Pancreas (tissue), 10 donors: Measurements from ENCODE around the gene TNFRSF14. TPM values are rescaled to one million over a fixed set of nuclear protein-coding genes. Genes with fewer than 3 reads are reported as not detected.

Source experiments
- ATAC-seq, 4 donors: fragments of 200-7000 bp; cut with Tn5 transposase; one replicate each; pipeline versions ENCODE4 v1.8.0 to v1.9.1; 2020; ENCODE audit warnings: mild to moderate bottlenecking in 4 of 4, moderate library complexity in 4 of 4
- DNase-seq, 6 donors: peaks; one replicate each; pipeline ENCODE4 v3.0.0-alpha.2; 2020
- FAIRE-seq: peaks from 2 replicates; lab custom pipeline; 2012; peaks lifted over from hg19 to GRCh38; lab: Jason Lieb, UNC
- H3K27ac ChIP-seq, 4 donors: fragments of 200-600 bp; sonication (generic); 1 replicate in 3 of 4; 2 replicates in 1 of 4; pipeline versions ENCODE4 v1.5.0 to v1.8.0; 2020
- H3K27me3 ChIP-seq, 4 donors: fragments of 200-600 bp; one replicate each; pipeline ENCODE4 v1.8.0; 2021
- H3K36me3 ChIP-seq, 3 donors: fragments of 200-600 bp; sonication (generic) in 1 of 3; one replicate each; pipeline versions ENCODE4 v1.5.0 to v1.8.0; 2020 to 2021
- H3K4me1 ChIP-seq, 3 donors: fragments of 200-600 bp; one replicate each; pipeline ENCODE4 v1.8.0; 2021
- H3K4me3 ChIP-seq, 4 donors: fragments of 200-600 bp; sonication (generic) in 2 of 4; one replicate each; pipeline versions ENCODE4 v1.5.0 to v1.8.0; 2020 to 2021
- H3K9me3 ChIP-seq, 4 donors: fragments of 200-600 bp; one replicate each; pipeline ENCODE4 v1.8.0; 2021
- WGBS, 2 donors: extraction: QIAGEN DNeasy Blood & Tissue Kit; methylation state at CpG; one replicate each; pipeline ENCODE4 v1.1.7; 2013; 5-methylcytosine and 5-hydroxymethylcytosine counted together
- intact Hi-C, 3 donors: fragments of 100-400 bp; cut with DNase I; formaldehyde crosslinking; loops; one replicate each; pipeline versions ENCODE4 v1.11.1 to v1.14.2; 2022
- polyA plus RNA-seq, 2 donors: library from polyadenylated mRNA; stranded (reverse); fragments of 200-250 nt; gene quantifications; one replicate each; pipeline ENCODE4 v1.2.3, GENCODE V29; 2013
- total RNA-seq, 6 donors: library from RNA; stranded (reverse); fragmentation: NEBNext Ultra II Directional in 4 of 6; extraction: Animal tissue kit (Norgen Biotek cat#: 25700) in 4 of 6; gene quantifications; one replicate each; pipeline versions ENCODE4 v1.2.1 to v1.2.4, GENCODE V29; 2021 to 2023
- TF ChIP-seq, protein P1 (sequence below), 4 donors: fragments of 200-600 bp; sonication (generic) in 3 of 4; IDR thresholded peaks; one replicate each; pipeline versions ENCODE4 v1.5.0 to v1.8.0; 2021; ENCODE audit warnings: antibody characterized with exemption in 4 of 4
- donor health status: healthy with polysubstance abuse.
- donor health status: DM: no; HTN: no; CAD: no; lungs with moderate emphysema.
- donor health status: DM: no; HTN: no; CAD: no.
- donor health status: control.
- donor health status: control.
- donor health status: Bipolar disorder and iron deficiency.
- donor health status: DM: yes; HTN: yes; CAD: no.
- donor health status: DM: no; HTN: no; CAD: no.
- donor health status: DM: no; HTN: no; CAD: no.
- donor health status: DM: yes; HTN: yes; CAD: no.

The TNFRSF14 gene
- total and polyA plus RNA-seq, 8 donors = 10.3 to 124 (median 24.9) TPM

DNA sequence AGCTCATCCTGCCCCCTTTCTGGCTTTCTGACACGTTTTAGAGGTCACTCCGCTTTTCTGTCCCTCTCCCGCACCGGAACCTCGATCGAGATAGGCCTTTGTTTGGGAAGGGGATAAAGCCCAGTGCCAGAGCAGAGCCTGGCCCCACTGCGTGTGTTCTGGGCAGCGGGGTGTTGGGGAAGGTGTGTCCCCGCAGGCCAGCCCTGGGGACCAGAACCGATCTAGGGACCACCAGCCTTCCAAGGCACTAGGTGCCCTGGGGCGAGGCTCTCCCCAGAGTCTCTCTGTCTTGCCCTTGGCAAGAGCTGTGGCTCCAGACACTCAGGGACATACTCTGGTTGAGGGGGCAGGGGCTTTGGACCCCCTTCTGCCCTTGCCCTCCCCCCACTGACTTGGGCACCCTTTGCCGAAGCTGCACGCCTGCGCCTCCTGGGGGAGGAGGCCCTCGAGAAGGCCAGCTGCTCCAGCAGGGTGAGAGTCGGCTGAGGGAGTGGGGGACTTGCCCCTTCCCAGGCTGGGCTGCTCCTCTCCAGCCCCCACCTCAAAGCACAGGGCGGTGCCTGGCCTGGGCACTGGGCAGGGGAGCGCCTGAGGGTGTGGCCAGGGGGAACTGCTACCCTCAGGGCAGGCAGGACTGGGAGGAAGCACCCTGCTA lies 46.8 kb downstream of the TNFRSF14 start:
- no peaks in the 10 kb centered on the region for H3K27me3 ChIP-seq
- intact Hi-C loops = no loop called here
- H3K36me3 ChIP-seq = no peaks in the 10 kb centered on the region
- TF ChIP-seq, protein P1, sequence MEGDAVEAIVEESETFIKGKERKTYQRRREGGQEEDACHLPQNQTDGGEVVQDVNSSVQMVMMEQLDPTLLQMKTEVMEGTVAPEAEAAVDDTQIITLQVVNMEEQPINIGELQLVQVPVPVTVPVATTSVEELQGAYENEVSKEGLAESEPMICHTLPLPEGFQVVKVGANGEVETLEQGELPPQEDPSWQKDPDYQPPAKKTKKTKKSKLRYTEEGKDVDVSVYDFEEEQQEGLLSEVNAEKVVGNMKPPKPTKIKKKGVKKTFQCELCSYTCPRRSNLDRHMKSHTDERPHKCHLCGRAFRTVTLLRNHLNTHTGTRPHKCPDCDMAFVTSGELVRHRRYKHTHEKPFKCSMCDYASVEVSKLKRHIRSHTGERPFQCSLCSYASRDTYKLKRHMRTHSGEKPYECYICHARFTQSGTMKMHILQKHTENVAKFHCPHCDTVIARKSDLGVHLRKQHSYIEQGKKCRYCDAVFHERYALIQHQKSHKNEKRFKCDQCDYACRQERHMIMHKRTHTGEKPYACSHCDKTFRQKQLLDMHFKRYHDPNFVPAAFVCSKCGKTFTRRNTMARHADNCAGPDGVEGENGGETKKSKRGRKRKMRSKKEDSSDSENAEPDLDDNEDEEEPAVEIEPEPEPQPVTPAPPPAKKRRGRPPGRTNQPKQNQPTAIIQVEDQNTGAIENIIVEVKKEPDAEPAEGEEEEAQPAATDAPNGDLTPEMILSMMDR (IDR thresholded peaks at IDR 0.05) = no peak
- ATAC-seq (no peak), DNase-seq (no peak), FAIRE-seq (no peak)
- no peaks in the 10 kb centered on the region for H3K9me3 ChIP-seq
- 64 to 71% methylated on average over 17 to 18 of the region's 18 CpGs for WGBS, 2 donors
- no peaks in the 10 kb centered on the region for H3K4me1 ChIP-seq
- H3K27ac ChIP-seq = no peak overlapping the region
- no peak overlapping the region for H3K4me3 ChIP-seq

DNA sequence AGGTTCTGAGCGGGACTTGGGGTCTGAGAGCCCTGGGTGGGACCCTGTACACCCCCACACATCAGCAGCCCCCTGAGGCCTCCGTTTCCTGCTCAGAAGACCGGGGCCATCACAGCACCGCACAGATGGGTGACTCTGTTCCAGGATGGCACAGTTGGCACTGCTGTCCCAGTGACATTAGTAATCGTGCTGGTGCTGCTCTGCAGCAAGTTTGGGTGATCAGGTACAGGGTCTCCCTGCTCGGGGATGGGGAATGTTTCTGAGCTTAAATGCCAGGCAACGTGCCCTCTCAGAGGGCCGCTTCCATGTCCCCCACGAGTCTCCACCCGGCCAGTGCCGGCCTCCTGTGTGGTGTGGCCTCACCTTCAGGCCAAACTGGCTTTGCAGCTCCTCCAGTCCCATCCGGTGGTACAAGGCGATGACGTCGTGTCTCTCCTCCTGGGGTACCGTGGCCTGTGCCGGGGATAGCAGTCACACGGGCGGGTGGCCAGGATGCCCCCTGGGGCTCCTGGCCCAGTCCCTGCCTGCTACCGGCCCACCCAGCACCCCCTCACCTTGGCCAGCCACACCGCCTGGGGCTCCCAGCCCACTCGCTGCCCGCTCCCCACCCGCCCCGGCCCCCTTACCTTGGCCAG lies 47.5 kb downstream of the TNFRSF14 start:
- DNase-seq = no peak
- Histone ChIP-seq H3K27ac (no peak overlapping the region), H3K27me3 (no peaks in the 10 kb centered on the region), H3K36me3 (no peaks in the 10 kb centered on the region), H3K4me1 (no peaks in the 10 kb centered on the region), H3K4me3 (no peak overlapping the region), H3K9me3 (no peaks in the 10 kb centered on the region)
- intact Hi-C loops = no loop called here
- no peak for FAIRE-seq
- TF ChIP-seq, protein P1 (IDR thresholded peaks at IDR 0.05) = no peak
- no peak for ATAC-seq
- WGBS, 2 donors = 54 to 60% methylated on average over 23 to 25 of the region's 25 CpGs

DNA sequence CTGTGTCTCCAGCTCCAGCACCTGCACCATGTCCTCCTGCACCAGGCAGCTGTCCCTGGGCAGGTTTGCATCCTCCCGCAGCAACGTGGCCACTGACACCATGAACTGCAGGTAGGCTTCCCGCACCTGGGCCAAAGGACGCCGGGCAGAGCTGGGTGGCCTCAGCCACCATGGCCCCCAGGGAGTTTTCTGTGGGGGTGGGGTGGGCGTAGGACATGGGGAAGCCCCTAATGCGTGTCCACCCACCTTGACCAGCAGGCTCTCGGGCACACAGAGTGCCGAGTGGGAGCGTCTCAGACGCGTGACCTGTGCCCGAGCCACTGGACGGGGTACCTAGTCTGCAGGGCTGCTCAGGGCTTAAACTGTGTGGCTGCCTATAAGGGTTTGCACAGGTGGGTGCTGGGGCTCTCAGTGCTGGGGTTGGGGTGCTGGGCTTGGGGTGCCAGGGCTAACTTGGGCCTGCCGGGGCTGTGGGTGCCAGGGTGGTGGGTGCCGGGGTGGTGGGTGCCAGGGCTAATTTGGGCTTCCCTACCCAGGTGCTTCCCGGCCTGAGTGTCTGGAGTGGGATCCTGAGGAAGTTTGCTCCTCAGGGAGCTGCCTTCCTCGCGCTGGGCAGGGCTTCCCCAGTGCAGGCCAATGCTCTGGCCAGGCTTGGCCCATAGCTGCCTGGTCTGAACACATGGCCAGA lies 48.1 kb downstream of the TNFRSF14 start:
- WGBS, 2 donors = 70 to 71% methylated on average over 19 of the region's 19 CpGs
- TF ChIP-seq, protein P1 (IDR thresholded peaks at IDR 0.05) = no peak
- FAIRE-seq (no peak), ATAC-seq (no peak), DNase-seq (peak in 1 of 6 donors; percentile 45)
- Histone ChIP-seq H3K4me3 (no peak overlapping the region), H3K27ac (no peak overlapping the region), H3K9me3 (no peaks in the 10 kb centered on the region), H3K4me1 (no peaks in the 10 kb centered on the region), H3K36me3 (no peaks in the 10 kb centered on the region), H3K27me3 (no peaks in the 10 kb centered on the region)
- intact Hi-C loops = no loop called here

DNA sequence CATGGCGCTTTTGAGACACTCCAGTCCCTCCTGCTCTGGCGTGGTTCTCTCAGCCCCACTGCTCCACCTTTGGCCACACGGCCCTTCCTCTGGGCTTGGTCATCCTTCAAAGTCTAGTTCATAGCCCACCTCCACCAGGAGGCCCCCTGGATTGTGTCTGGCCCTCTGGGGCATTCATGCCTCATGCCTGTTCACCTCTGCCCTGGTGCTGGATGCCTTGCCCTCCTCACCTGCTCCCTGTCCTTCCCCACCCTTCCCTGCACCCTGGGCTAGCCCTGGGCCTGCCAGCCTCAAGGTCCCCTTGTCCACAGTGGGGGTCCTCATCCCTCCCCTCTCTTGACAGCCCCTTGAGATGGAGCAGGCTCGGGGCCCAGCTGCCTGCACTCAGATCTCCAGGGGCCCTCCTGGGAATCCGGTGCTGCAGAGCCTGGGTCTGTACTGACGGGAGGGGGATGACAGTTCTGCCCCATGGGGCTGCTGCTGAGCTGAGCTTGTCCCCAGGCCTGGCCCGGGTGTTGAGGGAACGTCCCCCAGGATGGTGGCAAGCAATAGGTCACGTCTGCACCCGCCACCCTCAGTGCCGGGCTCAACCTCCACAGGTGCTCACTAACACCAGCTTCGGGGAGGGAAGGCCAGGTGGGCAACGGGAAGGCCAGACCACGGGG lies 48.8 kb downstream of the TNFRSF14 start:
- H3K27ac ChIP-seq = no peak overlapping the region
- no peak overlapping the region for H3K4me3 ChIP-seq
- no peaks in the 10 kb centered on the region for H3K9me3 ChIP-seq
- TF ChIP-seq, protein P1 (IDR thresholded peaks at IDR 0.05) = no peak
- no peak for FAIRE-seq
- peak in 1 of 6 donors; percentile 58 for DNase-seq
- intact Hi-C loops = no loop called here
- no peaks in the 10 kb centered on the region for H3K4me1 ChIP-seq
- H3K36me3 ChIP-seq = no peaks in the 10 kb centered on the region
- 59 to 71% methylated on average over 14 of the region's 14 CpGs for WGBS, 2 donors
- no peak for ATAC-seq
- no peaks in the 10 kb centered on the region for H3K27me3 ChIP-seq
